ENCODE measurements around the gene IL1RAPL1. TPM values are rescaled to one million over a fixed set of nuclear protein-coding genes. Genes with fewer than 3 reads are reported as not detected.

The IL1RAPL1 gene
- total and polyA plus RNA-seq, 2 experiments from 2014 or later: 0.18 to 0.49 TPM

DNA sequence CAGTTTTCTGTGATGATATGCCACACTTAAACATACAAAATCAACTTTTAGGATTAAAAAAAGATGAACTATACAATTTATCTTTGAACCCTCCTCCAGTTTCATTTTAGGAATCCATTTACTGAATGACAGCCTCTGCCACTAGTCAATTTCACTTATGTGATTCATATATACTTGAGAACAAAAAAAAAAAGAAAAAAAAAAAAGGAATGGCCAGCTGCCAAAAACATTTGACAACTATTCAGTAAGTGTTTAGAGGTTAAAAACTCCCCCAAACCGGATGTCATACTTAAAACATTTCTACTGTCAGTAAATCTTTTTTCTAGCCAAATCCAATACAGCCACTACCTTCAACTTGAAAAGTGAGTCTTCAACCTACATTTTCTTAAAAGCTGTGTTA lies 1361.4 kb downstream of the IL1RAPL1 start:
- H3K36me3 ChIP-seq (ENCODE audit: insufficient read depth): no peaks in the 10 kb centered on the region
- no peaks in the 10 kb centered on the region for H4K20me1 ChIP-seq (replicated peaks; ENCODE audit: insufficient read depth)
- no peaks in the 10 kb centered on the region for H3K9me2 ChIP-seq (ENCODE audit: insufficient read depth)
- H3K4me3 Mint-ChIP-seq: no peak overlapping the region
- H3K4me1 Mint-ChIP-seq: no peaks in the 10 kb centered on the region
- no peaks in the 10 kb centered on the region for H3K79me2 ChIP-seq (replicated peaks; ENCODE audit: insufficient read depth)
- DNase-seq (ENCODE audit: low spot score) (no peak), ATAC-seq (no peak)
- H3K4me3 ChIP-seq: no peak overlapping the region
- no peak overlapping the region for H3K27ac Mint-ChIP-seq
- no peak overlapping the region for H2AFZ ChIP-seq
- no peaks in the 10 kb centered on the region for H3K36me3 Mint-ChIP-seq (ENCODE audit: low read depth)
- no peaks in the 10 kb centered on the region for H3K27me3 ChIP-seq (ENCODE audit: insufficient read depth)
- H3K4me2 ChIP-seq: no peak overlapping the region
- TF ChIP-seq, protein P1, sequence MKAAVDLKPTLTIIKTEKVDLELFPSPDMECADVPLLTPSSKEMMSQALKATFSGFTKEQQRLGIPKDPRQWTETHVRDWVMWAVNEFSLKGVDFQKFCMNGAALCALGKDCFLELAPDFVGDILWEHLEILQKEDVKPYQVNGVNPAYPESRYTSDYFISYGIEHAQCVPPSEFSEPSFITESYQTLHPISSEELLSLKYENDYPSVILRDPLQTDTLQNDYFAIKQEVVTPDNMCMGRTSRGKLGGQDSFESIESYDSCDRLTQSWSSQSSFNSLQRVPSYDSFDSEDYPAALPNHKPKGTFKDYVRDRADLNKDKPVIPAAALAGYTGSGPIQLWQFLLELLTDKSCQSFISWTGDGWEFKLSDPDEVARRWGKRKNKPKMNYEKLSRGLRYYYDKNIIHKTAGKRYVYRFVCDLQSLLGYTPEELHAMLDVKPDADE (IDR thresholded peaks at IDR 0.05): no peak
- TF ChIP-seq POLR2AphosphoS5 (IDR thresholded peaks at IDR 0.05; ENCODE audit: low read depth): no peak
- TF ChIP-seq CREB1 (CRISPR knock-in tag; IDR thresholded peaks at IDR 0.05; ENCODE audit: low read depth): no peak
- TF ChIP-seq ZNF114 (CRISPR knock-in tag; IDR thresholded peaks at IDR 0.05): no peak
- no peak for TF ChIP-seq EZH2 (IDR thresholded peaks at IDR 0.05; ENCODE audit: low read depth, unreplicated experiment)
- H3K4me1 ChIP-seq (ENCODE audit: insufficient read depth): no peaks in the 10 kb centered on the region
- H3K9me3 Mint-ChIP-seq: no peaks in the 10 kb centered on the region; the same call in 2 of the 3 replicates
- H3F3A ChIP-seq (replicated peaks; ENCODE audit: low read depth): no peaks in the 10 kb centered on the region
- no peaks in the 10 kb centered on the region for H3K27me3 Mint-ChIP-seq (ENCODE audit: insufficient read depth, low read depth, poor library complexity)
- no peak overlapping the region for H3K27ac ChIP-seq (ENCODE audit: low read depth)

DNA sequence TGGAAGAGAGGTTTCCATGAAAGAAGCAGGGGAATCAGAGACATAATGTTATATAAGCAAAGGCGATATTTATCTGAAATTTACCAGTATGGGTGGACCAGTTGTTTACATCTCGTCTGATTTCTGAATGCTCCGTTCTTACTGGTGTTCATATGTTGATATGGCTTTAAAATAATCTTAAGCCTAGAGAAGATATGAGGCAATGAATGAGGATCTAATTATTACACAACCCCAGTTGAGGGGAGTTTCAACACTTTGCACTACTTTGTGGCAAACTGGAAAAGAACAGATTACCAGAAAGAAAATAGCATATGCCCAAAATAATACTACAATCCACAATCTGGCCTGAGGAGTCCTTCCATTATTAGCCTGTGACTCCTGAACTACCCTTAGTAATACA lies 1364.8 kb downstream of the IL1RAPL1 start:
- TF ChIP-seq ZNF114 (CRISPR knock-in tag; IDR thresholded peaks at IDR 0.05): no peak
- no peak for TF ChIP-seq STAT1 (IDR thresholded peaks at IDR 0.05; ENCODE audit: unreplicated experiment)
- TF ChIP-seq EZH2 (IDR thresholded peaks at IDR 0.05; ENCODE audit: low read depth, unreplicated experiment): no peak
- Histone ChIP-seq H3K79me2 (replicated peaks; ENCODE audit: insufficient read depth) (no peaks in the 10 kb centered on the region), H3K27ac (ENCODE audit: low read depth) (no peak overlapping the region), H3K27me3 (ENCODE audit: insufficient read depth) (no peaks in the 10 kb centered on the region), H3K36me3 (ENCODE audit: insufficient read depth) (no peaks in the 10 kb centered on the region), H4K20me1 (replicated peaks; ENCODE audit: insufficient read depth) (no peaks in the 10 kb centered on the region), H3K4me2 (no peak overlapping the region), H2AFZ (no peak overlapping the region), H3K9me2 (ENCODE audit: insufficient read depth) (no peaks in the 10 kb centered on the region), H3F3A (replicated peaks; ENCODE audit: low read depth) (no peaks in the 10 kb centered on the region), H3K4me1 (ENCODE audit: insufficient read depth) (no peaks in the 10 kb centered on the region), H3K4me3 (no peak overlapping the region)
- no peak for ATAC-seq
- DNase-seq (ENCODE audit: low spot score): no peak
- Mint-ChIP-seq H3K9me3 (no peaks in the 10 kb centered on the region), H3K4me3 (no peak overlapping the region), H3K36me3 (ENCODE audit: low read depth) (no peaks in the 10 kb centered on the region), H3K27me3 (ENCODE audit: insufficient read depth, low read depth, poor library complexity) (no peaks in the 10 kb centered on the region), H3K4me1 (peaks cover 4% of the 10 kb centered on the region), H3K27ac (no peak overlapping the region)

DNA sequence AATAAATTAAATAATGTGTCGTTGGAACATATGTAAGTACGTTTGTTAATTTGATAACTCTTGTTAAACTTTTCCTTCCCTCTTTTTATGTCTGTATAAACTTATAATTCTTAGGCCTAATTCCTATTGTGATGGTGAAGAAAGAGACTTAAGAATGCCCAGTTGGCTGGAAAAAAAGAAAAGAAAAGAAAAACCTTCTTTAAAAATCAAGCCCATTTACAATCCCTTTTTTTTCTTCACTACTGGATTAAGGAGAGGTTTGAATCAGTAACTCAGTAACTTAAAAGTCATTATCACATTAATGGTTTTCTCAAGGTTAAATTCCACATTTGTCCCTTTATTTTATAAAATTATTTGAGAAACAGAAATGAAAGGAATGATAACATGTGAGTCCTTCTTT lies 1374.8 kb downstream of the IL1RAPL1 start:
- no peaks in the 10 kb centered on the region for H3K79me2 ChIP-seq (replicated peaks; ENCODE audit: insufficient read depth)

More for the DNA sequence above, 1374.8 kb downstream of the IL1RAPL1 start:
- ATAC-seq: no peak
- Histone ChIP-seq H3K4me3 (no peak overlapping the region), H3K4me1 (ENCODE audit: insufficient read depth) (peaks cover 34% of the 10 kb centered on the region), H3K9me2 (ENCODE audit: insufficient read depth) (no peaks in the 10 kb centered on the region), H3F3A (replicated peaks; ENCODE audit: low read depth) (no peaks in the 10 kb centered on the region), H3K27ac (ENCODE audit: low read depth) (no peak overlapping the region), H3K4me2 (no peak overlapping the region), H4K20me1 (replicated peaks; ENCODE audit: insufficient read depth) (no peaks in the 10 kb centered on the region), H3K27me3 (ENCODE audit: insufficient read depth) (no peaks in the 10 kb centered on the region), H2AFZ (no peak overlapping the region), H3K36me3 (ENCODE audit: insufficient read depth) (no peaks in the 10 kb centered on the region)
- Mint-ChIP-seq H3K27ac (no peak overlapping the region), H3K4me3 (no peak overlapping the region), H3K4me1 (peaks cover 20% of the 10 kb centered on the region; the same call in 2 of the 3 replicates), H3K36me3 (ENCODE audit: low read depth) (no peaks in the 10 kb centered on the region), H3K27me3 (ENCODE audit: insufficient read depth, low read depth, poor library complexity) (no peaks in the 10 kb centered on the region), H3K9me3 (no peaks in the 10 kb centered on the region)
- TF ChIP-seq, protein P2, sequence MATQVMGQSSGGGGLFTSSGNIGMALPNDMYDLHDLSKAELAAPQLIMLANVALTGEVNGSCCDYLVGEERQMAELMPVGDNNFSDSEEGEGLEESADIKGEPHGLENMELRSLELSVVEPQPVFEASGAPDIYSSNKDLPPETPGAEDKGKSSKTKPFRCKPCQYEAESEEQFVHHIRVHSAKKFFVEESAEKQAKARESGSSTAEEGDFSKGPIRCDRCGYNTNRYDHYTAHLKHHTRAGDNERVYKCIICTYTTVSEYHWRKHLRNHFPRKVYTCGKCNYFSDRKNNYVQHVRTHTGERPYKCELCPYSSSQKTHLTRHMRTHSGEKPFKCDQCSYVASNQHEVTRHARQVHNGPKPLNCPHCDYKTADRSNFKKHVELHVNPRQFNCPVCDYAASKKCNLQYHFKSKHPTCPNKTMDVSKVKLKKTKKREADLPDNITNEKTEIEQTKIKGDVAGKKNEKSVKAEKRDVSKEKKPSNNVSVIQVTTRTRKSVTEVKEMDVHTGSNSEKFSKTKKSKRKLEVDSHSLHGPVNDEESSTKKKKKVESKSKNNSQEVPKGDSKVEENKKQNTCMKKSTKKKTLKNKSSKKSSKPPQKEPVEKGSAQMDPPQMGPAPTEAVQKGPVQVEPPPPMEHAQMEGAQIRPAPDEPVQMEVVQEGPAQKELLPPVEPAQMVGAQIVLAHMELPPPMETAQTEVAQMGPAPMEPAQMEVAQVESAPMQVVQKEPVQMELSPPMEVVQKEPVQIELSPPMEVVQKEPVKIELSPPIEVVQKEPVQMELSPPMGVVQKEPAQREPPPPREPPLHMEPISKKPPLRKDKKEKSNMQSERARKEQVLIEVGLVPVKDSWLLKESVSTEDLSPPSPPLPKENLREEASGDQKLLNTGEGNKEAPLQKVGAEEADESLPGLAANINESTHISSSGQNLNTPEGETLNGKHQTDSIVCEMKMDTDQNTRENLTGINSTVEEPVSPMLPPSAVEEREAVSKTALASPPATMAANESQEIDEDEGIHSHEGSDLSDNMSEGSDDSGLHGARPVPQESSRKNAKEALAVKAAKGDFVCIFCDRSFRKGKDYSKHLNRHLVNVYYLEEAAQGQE (IDR thresholded peaks at IDR 0.05; ENCODE audit: unreplicated experiment): no peak
- TF ChIP-seq CREB1 (CRISPR knock-in tag; IDR thresholded peaks at IDR 0.05; ENCODE audit: low read depth) (no peak), STAT1 (IDR thresholded peaks at IDR 0.05; ENCODE audit: unreplicated experiment) (no peak), NANOG (IDR thresholded peaks at IDR 0.05; ENCODE audit: borderline replicate concordance) (no peak)
- TF ChIP-seq, protein P3, sequence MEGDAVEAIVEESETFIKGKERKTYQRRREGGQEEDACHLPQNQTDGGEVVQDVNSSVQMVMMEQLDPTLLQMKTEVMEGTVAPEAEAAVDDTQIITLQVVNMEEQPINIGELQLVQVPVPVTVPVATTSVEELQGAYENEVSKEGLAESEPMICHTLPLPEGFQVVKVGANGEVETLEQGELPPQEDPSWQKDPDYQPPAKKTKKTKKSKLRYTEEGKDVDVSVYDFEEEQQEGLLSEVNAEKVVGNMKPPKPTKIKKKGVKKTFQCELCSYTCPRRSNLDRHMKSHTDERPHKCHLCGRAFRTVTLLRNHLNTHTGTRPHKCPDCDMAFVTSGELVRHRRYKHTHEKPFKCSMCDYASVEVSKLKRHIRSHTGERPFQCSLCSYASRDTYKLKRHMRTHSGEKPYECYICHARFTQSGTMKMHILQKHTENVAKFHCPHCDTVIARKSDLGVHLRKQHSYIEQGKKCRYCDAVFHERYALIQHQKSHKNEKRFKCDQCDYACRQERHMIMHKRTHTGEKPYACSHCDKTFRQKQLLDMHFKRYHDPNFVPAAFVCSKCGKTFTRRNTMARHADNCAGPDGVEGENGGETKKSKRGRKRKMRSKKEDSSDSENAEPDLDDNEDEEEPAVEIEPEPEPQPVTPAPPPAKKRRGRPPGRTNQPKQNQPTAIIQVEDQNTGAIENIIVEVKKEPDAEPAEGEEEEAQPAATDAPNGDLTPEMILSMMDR (conservative IDR thresholded peaks at IDR 0.05; ENCODE audit: low read depth in 2 of 2): no peak
- DNase-seq (ENCODE audit: low spot score): no peak

Data from GM23338 (cell line).